GM12874 (cell line): Measurements from ENCODE around the gene INPP4A.

Experiments used
- TF ChIP-seq, protein P1 (sequence below): IDR thresholded peaks from 2 replicates; pipeline ENCODE4 v1.5.1; 2011; ENCODE audit warnings: low read depth, mild to moderate bottlenecking, control low read depth, low read length, moderate library complexity; ENCODE audit not compliant: insufficient read depth

The INPP4A gene

GRCh38 chr2:98608962-98609604 lies 164.4 kb downstream of the INPP4A start:
- TF ChIP-seq, protein P1, sequence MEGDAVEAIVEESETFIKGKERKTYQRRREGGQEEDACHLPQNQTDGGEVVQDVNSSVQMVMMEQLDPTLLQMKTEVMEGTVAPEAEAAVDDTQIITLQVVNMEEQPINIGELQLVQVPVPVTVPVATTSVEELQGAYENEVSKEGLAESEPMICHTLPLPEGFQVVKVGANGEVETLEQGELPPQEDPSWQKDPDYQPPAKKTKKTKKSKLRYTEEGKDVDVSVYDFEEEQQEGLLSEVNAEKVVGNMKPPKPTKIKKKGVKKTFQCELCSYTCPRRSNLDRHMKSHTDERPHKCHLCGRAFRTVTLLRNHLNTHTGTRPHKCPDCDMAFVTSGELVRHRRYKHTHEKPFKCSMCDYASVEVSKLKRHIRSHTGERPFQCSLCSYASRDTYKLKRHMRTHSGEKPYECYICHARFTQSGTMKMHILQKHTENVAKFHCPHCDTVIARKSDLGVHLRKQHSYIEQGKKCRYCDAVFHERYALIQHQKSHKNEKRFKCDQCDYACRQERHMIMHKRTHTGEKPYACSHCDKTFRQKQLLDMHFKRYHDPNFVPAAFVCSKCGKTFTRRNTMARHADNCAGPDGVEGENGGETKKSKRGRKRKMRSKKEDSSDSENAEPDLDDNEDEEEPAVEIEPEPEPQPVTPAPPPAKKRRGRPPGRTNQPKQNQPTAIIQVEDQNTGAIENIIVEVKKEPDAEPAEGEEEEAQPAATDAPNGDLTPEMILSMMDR: no peak

GRCh38 chr2:98614024-98614739 lies 169.5 kb downstream of the INPP4A start:
- TF ChIP-seq, protein P1: no peak

GRCh38 chr2:98615481-98615880 lies 170.8 kb downstream of the INPP4A start:
- TF ChIP-seq, protein P1: no peak

- TF ChIP-seq, protein P1: no peak
These were observed 172.5 kb downstream of the INPP4A start for GRCh38 chr2:98617149-98617548.

DNA sequence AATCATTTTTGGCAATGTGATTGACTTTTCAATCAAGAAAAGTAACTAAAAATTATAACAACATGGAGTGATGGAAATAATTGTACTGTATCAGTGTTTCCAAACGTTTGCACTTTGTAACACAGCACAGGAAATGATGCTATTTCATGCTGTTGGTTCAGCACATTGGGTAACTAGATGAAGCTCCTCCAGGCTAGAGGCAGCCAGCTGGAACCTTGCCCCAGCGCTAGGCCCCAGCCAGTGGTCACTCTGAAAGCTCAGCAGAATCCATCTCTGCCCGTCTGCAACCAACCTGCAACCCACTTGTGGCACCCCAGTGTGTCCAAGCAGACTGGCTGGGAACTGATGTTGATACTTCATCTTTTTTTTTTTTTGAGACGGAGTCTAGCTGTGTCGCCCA lies 179.0 kb downstream of the INPP4A start:
- TF ChIP-seq, protein P1: no peak

DNA sequence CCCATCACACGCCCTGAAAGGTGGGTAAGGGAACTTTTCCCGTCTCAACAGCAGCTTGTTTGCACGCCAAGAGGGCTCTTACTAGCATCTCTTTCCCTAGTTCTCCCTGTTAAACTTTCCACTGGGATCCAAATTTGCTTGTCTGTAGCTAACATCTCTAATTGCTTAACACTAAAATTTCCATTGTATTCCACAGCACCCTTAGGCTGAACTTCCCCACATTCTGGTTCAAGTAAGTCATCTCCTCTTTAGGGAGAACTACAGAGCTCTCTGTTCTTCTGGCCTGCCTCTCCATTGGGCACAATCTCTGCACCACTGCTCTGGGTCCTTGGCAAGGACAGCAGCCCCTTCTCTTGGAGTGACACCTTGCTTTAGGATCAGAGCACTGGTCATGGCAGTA lies 187.7 kb downstream of the INPP4A start:
- TF ChIP-seq, protein P1: no peak

DNA sequence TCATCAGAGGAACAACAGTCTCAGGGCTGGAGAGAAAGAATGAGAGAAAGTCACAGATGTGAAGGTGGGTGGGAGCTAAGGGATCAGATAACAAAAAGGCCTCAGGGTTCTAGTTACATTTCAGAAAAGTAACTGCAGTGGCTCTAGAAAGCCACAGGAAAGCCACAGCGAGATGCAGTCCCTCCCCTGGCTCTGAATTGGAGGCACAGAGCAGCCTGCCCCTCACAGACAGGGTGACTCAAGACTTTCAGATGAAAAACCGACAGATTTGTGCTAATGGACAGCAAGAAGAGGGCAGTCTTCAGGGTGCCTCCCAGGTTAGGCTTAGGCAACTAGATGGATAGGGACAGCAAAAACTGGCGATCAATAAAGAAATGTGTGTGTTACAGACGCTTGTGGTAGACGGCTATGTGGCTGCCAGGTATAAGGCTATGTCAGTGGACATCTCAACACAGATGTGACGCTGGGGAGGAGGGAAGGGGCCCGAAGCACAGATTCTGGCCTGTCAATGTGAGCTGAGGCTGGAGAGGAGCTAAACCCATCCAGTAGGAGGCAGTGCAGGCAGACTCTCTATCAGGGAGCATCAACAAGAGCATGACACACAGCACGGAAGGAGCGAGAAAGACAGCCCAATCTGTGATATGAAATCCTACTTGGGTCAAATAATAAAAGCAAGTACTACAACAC lies 189.9 kb downstream of the INPP4A start:
- TF ChIP-seq, protein P1: peak; percentile 41; the same call in 1 of the 2 replicates
